ENCODE data around the gene BST2. TPM values are rescaled to one million over a fixed set of nuclear protein-coding genes. Genes with fewer than 3 reads are reported as not detected.

The BST2 gene
- total RNA-seq, 1 experiment from 2014 or later = 22.8 TPM

DNA sequence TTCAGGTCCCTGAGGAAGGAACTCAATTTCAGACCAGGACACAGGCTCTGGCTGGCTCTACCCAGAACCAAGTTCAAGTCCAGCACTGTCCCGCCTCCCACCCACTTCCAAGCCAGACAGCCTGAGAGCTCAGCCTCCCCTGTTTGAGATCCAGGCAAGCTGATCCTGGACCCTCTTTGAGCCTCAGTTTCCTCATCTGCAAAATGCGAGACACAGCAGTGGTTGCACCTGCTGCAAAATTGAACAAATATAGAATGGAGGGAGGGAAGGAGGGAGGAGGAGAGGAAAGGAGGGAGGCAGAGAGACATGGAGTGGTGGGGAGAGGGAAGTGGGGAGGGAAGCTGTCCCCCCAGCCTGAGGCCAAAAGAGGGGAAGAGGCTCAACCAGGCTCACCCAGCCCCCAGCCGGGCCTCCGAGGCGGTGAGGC is 42.3 kb upstream of the BST2 start:
- H3K27me3 Mint-ChIP-seq (ENCODE audit: low read depth) = peaks cover 20% of the 10 kb centered on the region
- peaks cover 3% of the 10 kb centered on the region; the same call in 1 of the 2 replicates for H3K4me1 Mint-ChIP-seq
- DNase-seq (ENCODE audit: low spot score) (no peak), ATAC-seq (no peak)
- ChIA-PET POLR2A (no interaction called here), CTCF (interaction anchor here (0.6 to 2.2 kb wide), 16 partner anchors 10 to 542 kb away, joined by 3 to 14 read pairs (median 6); partner anchors contain the start of genes MVB12A and SLC27A1)
- no peaks in the 10 kb centered on the region for H3K36me3 Mint-ChIP-seq
- TF ChIP-seq NFATC4 (CRISPR knock-in tag; IDR thresholded peaks at IDR 0.05) (0 out of 2 replicates have a peak, but pooled peaks have one; percentile 13), SOX15 (CRISPR knock-in tag; IDR thresholded peaks at IDR 0.05) (no peak)
- H3K27ac Mint-ChIP-seq = no peak overlapping the region
- peaks cover 3% of the 10 kb centered on the region for H3K9me3 Mint-ChIP-seq
- peak overlapping the region; percentile 70 for H3K4me3 Mint-ChIP-seq

DNA sequence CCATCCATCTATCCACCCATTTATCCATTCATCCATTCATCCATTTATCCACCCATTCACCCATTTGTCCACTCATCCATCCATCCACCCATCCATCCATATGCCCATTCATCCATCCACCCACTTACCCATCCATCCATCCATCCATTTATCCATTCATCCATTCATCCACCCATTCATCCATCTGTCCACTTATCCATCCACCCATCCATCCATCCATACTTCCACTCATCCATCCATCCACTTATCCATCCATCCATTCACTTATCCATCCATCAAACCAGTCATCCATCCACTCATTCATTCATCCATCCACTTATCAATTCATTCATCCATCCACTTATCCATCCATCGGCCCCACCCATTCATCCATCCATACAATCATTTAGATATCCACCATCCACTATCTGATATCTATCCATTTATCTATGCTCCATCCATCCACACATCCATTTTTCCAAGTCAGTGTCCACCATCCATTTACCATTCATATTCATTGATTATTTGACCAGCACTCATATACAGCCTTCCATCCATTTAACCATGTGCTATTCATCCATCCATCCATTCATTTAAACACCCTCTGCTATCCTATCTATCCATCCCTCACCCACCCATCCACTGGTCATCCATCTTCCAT is 40.2 kb upstream of the BST2 start:
- Mint-ChIP-seq H3K36me3 (peaks cover 5% of the 10 kb centered on the region), H3K4me1 (peaks cover 3% of the 10 kb centered on the region; the same call in 1 of the 2 replicates), H3K4me3 (no peak overlapping the region), H3K27me3 (ENCODE audit: low read depth) (peaks cover 20% of the 10 kb centered on the region), H3K9me3 (peaks cover 12% of the 10 kb centered on the region), H3K27ac (no peak overlapping the region)
- ChIA-PET CTCF (interaction anchor here (1.2 to 1.9 kb wide), 2 partner anchors 21 to 50 kb away, joined by 4 to 6 read pairs; no protein-coding TSS in a partner anchor), POLR2A (no interaction called here)
- ATAC-seq (no peak), DNase-seq (ENCODE audit: low spot score) (no peak)
- TF ChIP-seq CBFB (CRISPR knock-in tag; IDR thresholded peaks at IDR 0.05; ENCODE audit: low read depth) (no peak), TCF7 (CRISPR knock-in tag; IDR thresholded peaks at IDR 0.05; ENCODE audit: low read depth) (no peak)

DNA sequence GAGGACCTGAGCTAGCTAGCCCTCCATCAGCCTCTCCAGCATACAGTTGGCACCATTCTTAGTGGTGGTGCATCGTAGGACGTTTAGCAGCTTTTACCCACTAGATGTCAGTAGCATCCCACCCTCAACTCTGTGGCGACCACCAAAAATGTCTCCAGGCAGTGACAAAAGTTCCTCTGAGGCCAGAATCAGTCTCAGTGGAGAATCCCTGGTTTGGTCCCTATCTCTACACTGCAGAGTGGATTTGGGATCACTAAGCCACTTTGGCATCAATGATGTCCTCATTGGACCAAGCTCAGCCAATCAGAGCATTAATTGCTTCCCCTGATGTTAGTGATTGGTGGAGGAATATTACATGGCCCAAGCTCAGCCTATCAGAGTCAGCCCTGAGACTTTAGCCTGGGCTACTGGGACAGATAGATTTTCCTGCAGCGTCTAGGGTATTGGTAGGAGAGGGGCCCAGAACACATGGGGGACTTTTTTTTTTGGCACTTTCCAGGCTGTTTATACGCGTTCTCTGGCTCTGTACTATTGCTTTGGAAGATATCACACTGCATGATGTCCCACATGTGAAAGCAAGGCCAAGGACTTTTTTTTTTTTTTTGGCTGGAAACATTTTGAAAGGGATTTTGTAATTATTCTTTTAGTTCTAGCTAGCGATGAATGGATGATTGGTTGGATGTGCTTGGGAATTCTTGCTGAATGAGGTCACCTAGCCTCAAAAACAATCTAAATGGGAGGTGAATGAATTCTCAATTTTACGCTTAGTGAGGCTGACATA is 36.0 kb upstream of the BST2 start:
- POLR2A ChIA-PET = interaction anchor here (0.6 to 0.7 kb wide), 3 partner anchors 16 to 499 kb away, joined by 3 read pairs; no protein-coding TSS in a partner anchor
- peaks cover 8% of the 10 kb centered on the region for H3K27me3 Mint-ChIP-seq (ENCODE audit: low read depth)
- TF ChIP-seq NR2C2 (CRISPR knock-in tag; IDR thresholded peaks at IDR 0.05) (no peak), NFYB (CRISPR knock-in tag; conservative IDR thresholded peaks at IDR 0.05; ENCODE audit: low read depth) (peak; percentile 83)
- no peak overlapping the region for H3K27ac Mint-ChIP-seq
- DNase-seq (ENCODE audit: low spot score) (peak; percentile 41), ATAC-seq (peak; percentile 88)
- CTCF ChIA-PET = interaction anchor here (0.5 to 2.9 kb wide), 39 partner anchors 8 to 512 kb away, joined by 3 to 21 read pairs (median 4); partner anchors contain the start of genes MVB12A, NXNL1, RPL18A and SLC27A1
- H3K9me3 Mint-ChIP-seq = peaks cover 8% of the 10 kb centered on the region
- H3K4me1 Mint-ChIP-seq = no peaks in the 10 kb centered on the region
- H3K36me3 Mint-ChIP-seq = peaks cover 5% of the 10 kb centered on the region
- H3K4me3 Mint-ChIP-seq = no peak overlapping the region

DNA sequence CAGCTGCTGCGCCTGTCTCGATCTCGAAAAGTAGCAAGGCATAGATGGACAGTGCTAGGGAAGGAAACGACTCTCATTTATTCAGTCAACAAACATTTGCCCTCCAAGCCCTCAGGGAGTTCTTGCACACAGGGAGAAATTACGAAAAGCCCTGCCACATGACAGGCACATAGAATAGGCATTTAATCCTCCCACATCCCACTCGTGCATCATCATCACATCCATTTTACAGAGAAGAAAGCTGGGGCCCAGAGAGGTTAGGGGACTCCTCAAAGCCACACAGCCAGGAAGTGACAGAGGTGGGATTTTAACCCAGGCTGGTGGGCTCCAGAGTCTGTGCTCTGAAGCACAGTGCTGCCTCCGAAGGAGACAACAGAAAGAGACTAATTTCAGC is 31.4 kb upstream of the BST2 start:
- Mint-ChIP-seq H3K4me3 (no peak overlapping the region), H3K27ac (no peak overlapping the region)
- TF ChIP-seq ELF4 (CRISPR knock-in tag; IDR thresholded peaks at IDR 0.05; ENCODE audit: low read depth) (no peak), CBFB (CRISPR knock-in tag; IDR thresholded peaks at IDR 0.05; ENCODE audit: low read depth) (no peak), ZNF671 (CRISPR knock-in tag; IDR thresholded peaks at IDR 0.05) (no peak), TEAD1 (CRISPR knock-in tag; IDR thresholded peaks at IDR 0.05) (no peak), FOXK1 (CRISPR knock-in tag; IDR thresholded peaks at IDR 0.05) (no peak), MYBL2 (CRISPR knock-in tag; IDR thresholded peaks at IDR 0.05) (no peak), TCF7 (CRISPR knock-in tag; IDR thresholded peaks at IDR 0.05; ENCODE audit: low read depth) (no peak), NFE2L1 (CRISPR knock-in tag; IDR thresholded peaks at IDR 0.05) (no peak), NR2C2 (CRISPR knock-in tag; IDR thresholded peaks at IDR 0.05) (no peak), TP53 (CRISPR knock-in tag; IDR thresholded peaks at IDR 0.05) (no peak)
- TF ChIP-seq, protein P1, sequence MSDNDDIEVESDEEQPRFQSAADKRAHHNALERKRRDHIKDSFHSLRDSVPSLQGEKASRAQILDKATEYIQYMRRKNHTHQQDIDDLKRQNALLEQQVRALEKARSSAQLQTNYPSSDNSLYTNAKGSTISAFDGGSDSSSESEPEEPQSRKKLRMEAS (CRISPR knock-in tag; IDR thresholded peaks at IDR 0.05) = no peak
- TF ChIP-seq, protein P2, sequence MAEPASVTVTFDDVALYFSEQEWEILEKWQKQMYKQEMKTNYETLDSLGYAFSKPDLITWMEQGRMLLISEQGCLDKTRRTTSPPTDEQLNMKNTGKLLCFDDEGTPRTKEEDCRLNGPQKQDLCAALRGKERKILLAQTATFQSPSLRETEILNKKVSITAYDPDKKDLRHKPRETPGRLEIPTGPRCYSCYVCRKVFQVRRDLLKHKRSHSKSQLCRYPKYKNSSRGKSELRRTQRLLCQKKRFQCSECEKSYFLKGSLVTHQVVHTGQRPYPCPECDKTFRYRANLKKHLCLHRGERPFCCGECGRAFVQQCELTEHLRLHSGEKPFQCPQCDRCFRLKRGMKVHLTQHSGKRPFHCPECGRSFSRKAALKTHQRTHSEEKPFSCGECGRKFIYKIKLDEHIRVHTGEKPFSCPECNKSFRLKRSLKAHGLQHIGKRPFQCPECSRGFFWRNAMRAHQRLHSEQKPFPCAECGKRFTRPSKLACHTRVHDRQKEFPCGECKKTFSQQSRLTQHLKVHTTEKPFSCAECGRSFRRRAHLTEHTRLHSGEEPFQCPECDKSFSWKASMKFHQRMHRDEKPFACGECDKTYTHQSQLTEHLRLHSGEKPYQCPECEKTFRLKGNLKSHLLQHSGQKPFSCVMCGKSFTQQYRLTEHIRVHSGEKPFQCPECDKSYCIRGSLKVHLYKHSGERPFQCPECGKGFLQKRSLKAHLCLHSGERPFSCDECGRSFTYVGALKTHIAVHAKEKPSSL (CRISPR knock-in tag; conservative IDR thresholded peaks at IDR 0.05) = no peak
- TF ChIP-seq, protein P3, sequence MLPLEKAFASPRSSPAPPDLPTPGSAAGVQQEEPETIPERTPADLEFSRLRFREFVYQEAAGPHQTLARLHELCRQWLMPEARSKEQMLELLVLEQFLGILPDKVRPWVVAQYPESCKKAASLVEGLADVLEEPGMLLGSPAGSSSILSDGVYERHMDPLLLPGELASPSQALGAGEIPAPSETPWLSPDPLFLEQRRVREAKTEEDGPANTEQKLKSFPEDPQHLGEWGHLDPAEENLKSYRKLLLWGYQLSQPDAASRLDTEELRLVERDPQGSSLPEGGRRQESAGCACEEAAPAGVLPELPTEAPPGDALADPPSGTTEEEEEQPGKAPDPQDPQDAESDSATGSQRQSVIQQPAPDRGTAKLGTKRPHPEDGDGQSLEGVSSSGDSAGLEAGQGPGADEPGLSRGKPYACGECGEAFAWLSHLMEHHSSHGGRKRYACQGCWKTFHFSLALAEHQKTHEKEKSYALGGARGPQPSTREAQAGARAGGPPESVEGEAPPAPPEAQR (CRISPR knock-in tag; IDR thresholded peaks at IDR 0.05) = no peak
- TF ChIP-seq, protein P4, sequence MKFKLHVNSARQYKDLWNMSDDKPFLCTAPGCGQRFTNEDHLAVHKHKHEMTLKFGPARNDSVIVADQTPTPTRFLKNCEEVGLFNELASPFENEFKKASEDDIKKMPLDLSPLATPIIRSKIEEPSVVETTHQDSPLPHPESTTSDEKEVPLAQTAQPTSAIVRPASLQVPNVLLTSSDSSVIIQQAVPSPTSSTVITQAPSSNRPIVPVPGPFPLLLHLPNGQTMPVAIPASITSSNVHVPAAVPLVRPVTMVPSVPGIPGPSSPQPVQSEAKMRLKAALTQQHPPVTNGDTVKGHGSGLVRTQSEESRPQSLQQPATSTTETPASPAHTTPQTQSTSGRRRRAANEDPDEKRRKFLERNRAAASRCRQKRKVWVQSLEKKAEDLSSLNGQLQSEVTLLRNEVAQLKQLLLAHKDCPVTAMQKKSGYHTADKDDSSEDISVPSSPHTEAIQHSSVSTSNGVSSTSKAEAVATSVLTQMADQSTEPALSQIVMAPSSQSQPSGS (CRISPR knock-in tag; IDR thresholded peaks at IDR 0.05; ENCODE audit: borderline replicate concordance, low read depth) = no peak
- TF ChIP-seq, protein P5, sequence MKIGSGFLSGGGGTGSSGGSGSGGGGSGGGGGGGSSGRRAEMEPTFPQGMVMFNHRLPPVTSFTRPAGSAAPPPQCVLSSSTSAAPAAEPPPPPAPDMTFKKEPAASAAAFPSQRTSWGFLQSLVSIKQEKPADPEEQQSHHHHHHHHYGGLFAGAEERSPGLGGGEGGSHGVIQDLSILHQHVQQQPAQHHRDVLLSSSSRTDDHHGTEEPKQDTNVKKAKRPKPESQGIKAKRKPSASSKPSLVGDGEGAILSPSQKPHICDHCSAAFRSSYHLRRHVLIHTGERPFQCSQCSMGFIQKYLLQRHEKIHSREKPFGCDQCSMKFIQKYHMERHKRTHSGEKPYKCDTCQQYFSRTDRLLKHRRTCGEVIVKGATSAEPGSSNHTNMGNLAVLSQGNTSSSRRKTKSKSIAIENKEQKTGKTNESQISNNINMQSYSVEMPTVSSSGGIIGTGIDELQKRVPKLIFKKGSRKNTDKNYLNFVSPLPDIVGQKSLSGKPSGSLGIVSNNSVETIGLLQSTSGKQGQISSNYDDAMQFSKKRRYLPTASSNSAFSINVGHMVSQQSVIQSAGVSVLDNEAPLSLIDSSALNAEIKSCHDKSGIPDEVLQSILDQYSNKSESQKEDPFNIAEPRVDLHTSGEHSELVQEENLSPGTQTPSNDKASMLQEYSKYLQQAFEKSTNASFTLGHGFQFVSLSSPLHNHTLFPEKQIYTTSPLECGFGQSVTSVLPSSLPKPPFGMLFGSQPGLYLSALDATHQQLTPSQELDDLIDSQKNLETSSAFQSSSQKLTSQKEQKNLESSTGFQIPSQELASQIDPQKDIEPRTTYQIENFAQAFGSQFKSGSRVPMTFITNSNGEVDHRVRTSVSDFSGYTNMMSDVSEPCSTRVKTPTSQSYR (CRISPR knock-in tag; IDR thresholded peaks at IDR 0.05) = no peak

More for the DNA sequence above, 31.4 kb upstream of the BST2 start:
- Mint-ChIP-seq H3K4me1 (no peaks in the 10 kb centered on the region), H3K9me3 (peaks cover 7% of the 10 kb centered on the region), H3K36me3 (peaks cover 5% of the 10 kb centered on the region), H3K27me3 (ENCODE audit: low read depth) (peaks cover 8% of the 10 kb centered on the region)
- ChIA-PET POLR2A (interaction anchor here (0.8 kb wide), 1 partner anchor 34 kb away, joined by 3 read pairs; no protein-coding TSS in a partner anchor), CTCF (interaction anchor here (1.2 to 2.5 kb wide), 2 partner anchors 12 to 17 kb away, joined by 5 to 11 read pairs; partner anchors contain the start of gene MVB12A)
- DNase-seq (ENCODE audit: low spot score) (no peak), ATAC-seq (no peak)
